ENCODE results near the gene SPAG17. TPM values are rescaled to one million over a fixed set of nuclear protein-coding genes. Genes with fewer than 3 reads are reported as not detected.
A peak's percentile ranks its signal among the peaks of the same experiment; 100 is the strongest.

SPAG17 gene
- total RNA-seq, 1 donor: 3.3 TPM

- Histone ChIP-seq H3K4me1 (ENCODE audit: insufficient read depth, low read length) (no peaks in the 10 kb centered on the region), H3K36me3 (ENCODE audit: insufficient read depth, low read length) (no peaks in the 10 kb centered on the region), H3K79me2 (ENCODE audit: insufficient read depth, low read length) (no peaks in the 10 kb centered on the region), H3K4me2 (ENCODE audit: insufficient read depth, low read length) (no peak overlapping the region), H3K27me3 (ENCODE audit: insufficient read depth, low read length) (no peaks in the 10 kb centered on the region), H4K20me1 (ENCODE audit: insufficient read depth, low read length) (no peaks in the 10 kb centered on the region), H2AFZ (ENCODE audit: low read length) (no peak overlapping the region), H3K27ac (ENCODE audit: low read depth, low read length) (no peak overlapping the region), H3K4me3 (ENCODE audit: insufficient read depth, low read length) (no peak overlapping the region), H3K9me3 (ENCODE audit: low read depth, low read length) (no peaks in the 10 kb centered on the region)
- no peak for DNase-seq (ENCODE audit: insufficient read length, low spot score, missing footprints)
- no peak for TF ChIP-seq CTCF (IDR thresholded peaks at IDR 0.05; ENCODE audit: extremely low read depth, low read depth, low read length)
These were observed 102.0 kb downstream of the SPAG17 start for GRCh38 chr1:118082984-118083383.

GRCh38 chr1:118081387-118081786, 103.6 kb downstream of the SPAG17 start:
- no peaks in the 10 kb centered on the region for H4K20me1 ChIP-seq (ENCODE audit: insufficient read depth, low read length)
- H3K4me2 ChIP-seq (ENCODE audit: insufficient read depth, low read length): no peak overlapping the region
- no peak overlapping the region for H3K4me3 ChIP-seq (ENCODE audit: insufficient read depth, low read length)
- no peak overlapping the region for H2AFZ ChIP-seq (ENCODE audit: low read length)
- peaks cover 7% of the 10 kb centered on the region for H3K4me1 ChIP-seq (ENCODE audit: insufficient read depth, low read length)
- no peak overlapping the region for H3K27ac ChIP-seq (ENCODE audit: low read depth, low read length)
- no peaks in the 10 kb centered on the region for H3K9me3 ChIP-seq (ENCODE audit: low read depth, low read length)
- TF ChIP-seq CTCF (IDR thresholded peaks at IDR 0.05; ENCODE audit: extremely low read depth, low read depth, low read length): no peak
- H3K36me3 ChIP-seq (ENCODE audit: insufficient read depth, low read length): no peaks in the 10 kb centered on the region
- DNase-seq (ENCODE audit: insufficient read length, low spot score, missing footprints): no peak
- H3K79me2 ChIP-seq (ENCODE audit: insufficient read depth, low read length): no peaks in the 10 kb centered on the region
- no peaks in the 10 kb centered on the region for H3K27me3 ChIP-seq (ENCODE audit: insufficient read depth, low read length)

- H2AFZ ChIP-seq (ENCODE audit: low read length): peak overlapping the region; percentile 44
- no peaks in the 10 kb centered on the region for H3K36me3 ChIP-seq (ENCODE audit: insufficient read depth, low read length)
- H3K79me2 ChIP-seq (ENCODE audit: insufficient read depth, low read length): no peaks in the 10 kb centered on the region
- H3K4me2 ChIP-seq (ENCODE audit: insufficient read depth, low read length): no peak overlapping the region
- H3K4me3 ChIP-seq (ENCODE audit: insufficient read depth, low read length): no peak overlapping the region
- peaks cover 7% of the 10 kb centered on the region for H3K4me1 ChIP-seq (ENCODE audit: insufficient read depth, low read length)
- H3K27me3 ChIP-seq (ENCODE audit: insufficient read depth, low read length): no peaks in the 10 kb centered on the region
- no peaks in the 10 kb centered on the region for H3K9me3 ChIP-seq (ENCODE audit: low read depth, low read length)
- peak; percentile 68 for TF ChIP-seq CTCF (IDR thresholded peaks at IDR 0.05; ENCODE audit: extremely low read depth, low read depth, low read length)
- H3K27ac ChIP-seq (ENCODE audit: low read depth, low read length): no peak overlapping the region
- H4K20me1 ChIP-seq (ENCODE audit: insufficient read depth, low read length): no peaks in the 10 kb centered on the region
- DNase-seq (ENCODE audit: insufficient read length, low spot score, missing footprints): peak; percentile 43
These were observed 107.5 kb downstream of the SPAG17 start for GRCh38 chr1:118077331-118078045.

- Histone ChIP-seq H3K79me2 (ENCODE audit: insufficient read depth, low read length) (no peaks in the 10 kb centered on the region), H3K4me2 (ENCODE audit: insufficient read depth, low read length) (no peak overlapping the region), H3K9me3 (ENCODE audit: low read depth, low read length) (no peaks in the 10 kb centered on the region), H3K27ac (ENCODE audit: low read depth, low read length) (no peak overlapping the region), H3K4me1 (ENCODE audit: insufficient read depth, low read length) (peaks cover 7% of the 10 kb centered on the region), H4K20me1 (ENCODE audit: insufficient read depth, low read length) (no peaks in the 10 kb centered on the region), H3K27me3 (ENCODE audit: insufficient read depth, low read length) (no peaks in the 10 kb centered on the region), H2AFZ (ENCODE audit: low read length) (no peak overlapping the region), H3K4me3 (ENCODE audit: insufficient read depth, low read length) (no peak overlapping the region), H3K36me3 (ENCODE audit: insufficient read depth, low read length) (no peaks in the 10 kb centered on the region)
- TF ChIP-seq CTCF (IDR thresholded peaks at IDR 0.05; ENCODE audit: extremely low read depth, low read depth, low read length): no peak
- no peak for DNase-seq (ENCODE audit: insufficient read length, low spot score, missing footprints)
These were observed 109.9 kb downstream of the SPAG17 start for GRCh38 chr1:118075116-118075515.
